H9 (cell line): ENCODE measurements around the gene AS3MT. TPM values are rescaled to one million over a fixed set of nuclear protein-coding genes. Genes with fewer than 3 reads are reported as not detected.

ENCODE experiments used
- DNase-seq: peaks from one replicate; pipeline ENCODE4 v3.0.0-alpha.2; 2017
- H2AFZ ChIP-seq: one replicate; pipeline ENCODE4 v1.6.1; 2013; ENCODE audit warnings: mild to moderate bottlenecking, low read length, control low read depth, moderate library complexity
- H2AK5ac ChIP-seq: 2 replicates; pipeline ENCODE4 v1.6.1; 2013; ENCODE audit warnings: low read length, control low read depth, mixed read lengths; ENCODE audit not compliant: insufficient read length
- H2BK120ac ChIP-seq: one replicate; pipeline ENCODE4 v1.6.1; 2013; ENCODE audit warnings: low read depth, mild to moderate bottlenecking, low read length, control low read depth, inconsistent platforms; ENCODE audit not compliant: poor library complexity, severe bottlenecking
- H2BK12ac ChIP-seq: 2 replicates; pipeline ENCODE4 v1.6.1; 2013; ENCODE audit warnings: low read length, control low read depth, mixed read lengths, low read depth; ENCODE audit not compliant: insufficient read length
- H2BK15ac ChIP-seq: 2 replicates; pipeline ENCODE4 v1.6.1; 2013; ENCODE audit warnings: low read depth, low read length, control low read depth
- H2BK20ac ChIP-seq: one replicate; pipeline ENCODE4 v1.6.1; 2013; ENCODE audit warnings: low read depth, mild to moderate bottlenecking, low read length, control low read depth, inconsistent platforms; ENCODE audit not compliant: poor library complexity, severe bottlenecking
- H2BK5ac ChIP-seq: 2 replicates; pipeline ENCODE4 v1.6.1; 2013; ENCODE audit warnings: low read length, control low read depth, mixed read lengths; ENCODE audit not compliant: insufficient read length
- H3K14ac ChIP-seq: 2 replicates; pipeline ENCODE4 v1.6.1; 2013; ENCODE audit warnings: low read length, control low read depth; ENCODE audit not compliant: insufficient read depth
- H3K18ac ChIP-seq: 2 replicates; pipeline ENCODE4 v1.6.1; 2013; ENCODE audit warnings: low read depth, mild to moderate bottlenecking, mixed read lengths, low read length, control low read depth; ENCODE audit not compliant: insufficient read length
- H3K23ac ChIP-seq: 2 replicates; pipeline ENCODE4 v1.6.1; 2013; ENCODE audit warnings: low read length, control low read depth, mixed read lengths, low read depth; ENCODE audit not compliant: insufficient read length
- H3K23me2 ChIP-seq: 2 replicates; pipeline ENCODE4 v1.6.1; 2013; ENCODE audit warnings: low read depth, mild to moderate bottlenecking, mixed read lengths, low read length, control low read depth; ENCODE audit not compliant: insufficient read length, poor library complexity, severe bottlenecking
- H3K27ac ChIP-seq: 2 replicates; pipeline ENCODE4 v1.5.1; 2013; ENCODE audit warnings: low read length, control low read depth, mixed read lengths, low read depth; ENCODE audit not compliant: insufficient read length
- H3K27me3 ChIP-seq: 2 replicates; pipeline ENCODE4 v1.6.1; 2013; ENCODE audit warnings: low read length, control low read depth, inconsistent platforms; ENCODE audit not compliant: insufficient read depth
- H3K4ac ChIP-seq: 2 replicates; pipeline ENCODE4 v1.6.1; 2013; ENCODE audit warnings: low read depth, mild to moderate bottlenecking, control low read depth, inconsistent platforms, low read length, moderate library complexity
- H3K4me1 ChIP-seq: 2 replicates; pipeline ENCODE4 v1.6.1; 2013; ENCODE audit warnings: low read length, control low read depth, inconsistent platforms; ENCODE audit not compliant: insufficient read depth
- H3K4me2 ChIP-seq: 2 replicates; pipeline ENCODE4 v1.6.1; 2013; ENCODE audit warnings: low read length, control low read depth, mixed read lengths; ENCODE audit not compliant: insufficient read length, insufficient read depth
- H3K56ac ChIP-seq: 2 replicates; pipeline ENCODE4 v1.6.1; 2013; ENCODE audit warnings: low read depth, mild to moderate bottlenecking, mixed read lengths, low read length, control low read depth; ENCODE audit not compliant: insufficient read length
- H3K79me1 ChIP-seq: 2 replicates; pipeline ENCODE4 v1.6.1; 2013; ENCODE audit warnings: low read depth, mild to moderate bottlenecking, moderate library complexity, low read length, control low read depth, inconsistent platforms; ENCODE audit not compliant: insufficient read depth, poor library complexity, severe bottlenecking
- H3K79me2 ChIP-seq: 2 replicates; pipeline ENCODE4 v1.6.1; 2013; ENCODE audit warnings: low read length, control low read depth, inconsistent platforms; ENCODE audit not compliant: insufficient read depth
- H3K9ac ChIP-seq: 2 replicates; pipeline ENCODE4 v1.6.1; 2013; ENCODE audit warnings: low read length, control low read depth, mixed read lengths; ENCODE audit not compliant: insufficient read length; ENCODE audit errors: extremely low read depth
- H3K9me3 ChIP-seq: one replicate; pipeline ENCODE4 v1.6.1; 2013; ENCODE audit warnings: low read depth, low read length, inconsistent platforms; ENCODE audit not compliant: control insufficient read depth
- H3T11ph ChIP-seq: one replicate; pipeline ENCODE4 v1.6.1; 2013; ENCODE audit warnings: mild to moderate bottlenecking, low read length, control low read depth, inconsistent platforms
- H4K20me1 ChIP-seq: one replicate; pipeline ENCODE4 v1.6.1; 2013; ENCODE audit not compliant: control insufficient read depth, insufficient read length, insufficient read depth
- H4K5ac ChIP-seq: 2 replicates; pipeline ENCODE4 v1.6.1; 2013; ENCODE audit warnings: low read depth, mild to moderate bottlenecking, mixed read lengths, low read length, control low read depth; ENCODE audit not compliant: insufficient read length
- H4K8ac ChIP-seq: replicated peaks from 2 replicates; pipeline ENCODE4 v1.6.1; 2013; ENCODE audit warnings: low read length, control low read depth, mixed read lengths, low read depth; ENCODE audit not compliant: insufficient read length
- H4K91ac ChIP-seq: 2 replicates; pipeline ENCODE4 v1.6.1; 2013; ENCODE audit warnings: low read depth, mild to moderate bottlenecking, moderate library complexity, mixed read lengths, low read length, control low read depth; ENCODE audit not compliant: insufficient read length
- H3K27ac Mint-ChIP-seq, 3 experiments: 2 replicates in 2 of 3; 3 replicates in 1 of 3; pipeline ENCODE4 v1.8.0; 2020 to 2021; ENCODE audit warnings: mixed read lengths in 3 of 3, mild to moderate bottlenecking in 1 of 3, moderate library complexity in 1 of 3
- H3K27me3 Mint-ChIP-seq: 2 replicates; pipeline ENCODE4 v1.8.0; 2021; ENCODE audit warnings: low read depth, mild to moderate bottlenecking, moderate library complexity, mixed read lengths
- H3K36me3 Mint-ChIP-seq, 3 experiments: 2 replicates in 2 of 3; 3 replicates in 1 of 3; pipeline ENCODE4 v1.8.0; 2020 to 2021; ENCODE audit warnings: low read depth in 3 of 3, mixed read lengths in 3 of 3; ENCODE audit not compliant: insufficient read depth in 1 of 3
- H3K4me1 Mint-ChIP-seq, 2 experiments: 2 replicates each; pipeline ENCODE4 v1.8.0; 2020; ENCODE audit warnings: mixed read lengths in 2 of 2
- H3K4me3 Mint-ChIP-seq, 2 experiments: 2 replicates in 1 of 2; 3 replicates in 1 of 2; pipeline ENCODE4 v1.8.0; 2020 to 2021; ENCODE audit warnings: mild to moderate bottlenecking in 2 of 2, mixed read lengths in 2 of 2, moderate library complexity in 1 of 2
- H3K9me3 Mint-ChIP-seq, 2 experiments: 2 replicates in 1 of 2; 3 replicates in 1 of 2; pipeline ENCODE4 v1.8.0; 2020; ENCODE audit warnings: mild to moderate bottlenecking in 2 of 2, mixed read lengths in 2 of 2, moderate library complexity in 1 of 2
- CTCF ChIP-seq: fragments of 200-600 bp; sonication (generic); conservative IDR thresholded peaks from 3 replicates; pipeline ENCODE4 v1.8.0; 2021; ENCODE audit warnings: antibody characterized with exemption, mild to moderate bottlenecking
- WGBS: extraction: QIAGEN DNeasy Blood & Tissue Kit; methylation state at CpG from one replicate; pipeline ENCODE4 v1.1.7; 2013; ENCODE audit warnings: missing lambda C conversion rate, low lambda C conversion rate, mixed read lengths; ENCODE audit not compliant: insufficient read length; ENCODE audit errors: extremely low coverage; 5-methylcytosine and 5-hydroxymethylcytosine counted together
- total RNA-seq: library from RNA; stranded (reverse); gene quantifications from 2 replicates; pipeline ENCODE4 v1.2.1, GENCODE V29; 2021

AS3MT gene
- total RNA-seq, 1 experiment from 2014 or later, result 16.4 TPM

GRCh38 chr10:102945962-102946361 is 76.7 kb downstream of the AS3MT start:
- Histone ChIP-seq H2BK12ac (no peak overlapping the region), H2BK120ac (no peak overlapping the region), H3K79me2 (no peaks in the 10 kb centered on the region), H3K4me2 (no peak overlapping the region), H3K27me3 (no peaks in the 10 kb centered on the region), H3T11ph (no peak overlapping the region), H3K9me3 (no peaks in the 10 kb centered on the region), H4K5ac (no peak overlapping the region), H3K4me1 (no peaks in the 10 kb centered on the region), H3K14ac (no peak overlapping the region), H2BK20ac (no peak overlapping the region), H3K23ac (no peak overlapping the region), H3K23me2 (no peaks in the 10 kb centered on the region), H2AFZ (no peak overlapping the region), H4K8ac (no peak overlapping the region), H2BK5ac (no peak overlapping the region), H4K91ac (no peak overlapping the region), H3K56ac (no peak overlapping the region), H3K27ac (no peak overlapping the region), H3K79me1 (no peaks in the 10 kb centered on the region), H2AK5ac (no peak overlapping the region), H4K20me1 (no peaks in the 10 kb centered on the region), H3K9ac (no peak overlapping the region), H3K18ac (no peak overlapping the region), H3K4ac (no peak overlapping the region), H2BK15ac (no peak overlapping the region)
- Mint-ChIP-seq H3K36me3 (peaks cover 0 to 2% (median 0%) of the 10 kb centered on the region in 3 experiments; a peak in 1 of 7 replicates), H3K4me1 (peaks cover 8 to 15% of the 10 kb centered on the region in 2 experiments), H3K27ac (no peak overlapping the region; a peak in 1 of 7 replicates), H3K9me3 (no peaks in the 10 kb centered on the region; a peak in 1 of 5 replicates), H3K4me3 (no peak overlapping the region), H3K27me3 (no peaks in the 10 kb centered on the region; the same call in 1 of the 2 replicates)
- TF ChIP-seq CTCF, result no peak
- DNase-seq, result no peak
- WGBS, result no CpG with 5 or more reads among the region's 2 CpGs
